CD4-positive, alpha-beta T cell treated with Interleukin-12 subunit alpha and Interleukin-12 subunit beta, for 1 hour (primary cell): Measurements from ENCODE around the gene FLT3LG.
"Not testable (repeated sequence)": the region's sequence is repeated elsewhere in the genome, so short reads cannot be mapped to it uniquely, and the experiment has no call there.

Experiments
- DNase-seq: peaks from one replicate; pipeline ENCODE4 v3.0.0-alpha.2; 2020

FLT3LG gene

DNA sequence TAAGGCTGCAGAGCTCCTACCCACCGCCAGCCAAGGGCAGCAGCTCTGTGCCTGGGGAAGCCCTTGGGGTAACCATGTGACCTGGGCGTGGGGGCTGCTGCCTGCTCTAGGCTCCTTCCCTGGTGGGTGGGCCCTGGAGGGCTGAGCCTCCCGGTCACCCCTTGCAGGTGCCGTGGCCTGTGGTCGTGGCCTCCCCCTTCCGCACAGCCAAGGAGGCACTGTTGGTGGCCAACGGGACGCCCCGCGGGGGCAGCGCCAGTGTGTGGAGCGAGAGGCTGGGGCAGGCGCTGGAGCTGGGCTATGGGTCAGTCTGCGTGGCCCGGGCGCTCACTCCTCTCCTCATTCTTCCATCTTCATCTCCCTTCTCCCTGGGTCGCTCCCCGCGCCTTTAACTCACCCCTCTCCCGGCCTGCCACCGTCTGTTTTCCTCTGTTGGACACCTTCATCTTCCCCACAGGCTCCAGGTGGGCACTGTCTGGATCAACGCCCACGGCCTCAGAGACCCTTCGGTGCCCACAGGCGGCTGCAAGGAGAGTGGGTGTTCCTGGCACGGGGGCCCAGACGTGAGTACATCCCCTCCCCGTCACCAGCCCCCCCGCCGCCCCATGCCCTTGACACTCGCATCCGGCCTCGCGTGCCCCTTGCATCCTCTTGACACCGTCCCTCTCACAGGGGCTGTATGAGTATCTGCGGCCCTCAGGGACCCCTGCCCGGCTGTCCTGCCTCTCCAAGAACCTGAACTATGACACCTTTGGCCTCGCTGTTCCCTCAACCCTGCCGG lies 9.9 kb upstream of the FLT3LG start:
- DNase-seq = no peak

DNA sequence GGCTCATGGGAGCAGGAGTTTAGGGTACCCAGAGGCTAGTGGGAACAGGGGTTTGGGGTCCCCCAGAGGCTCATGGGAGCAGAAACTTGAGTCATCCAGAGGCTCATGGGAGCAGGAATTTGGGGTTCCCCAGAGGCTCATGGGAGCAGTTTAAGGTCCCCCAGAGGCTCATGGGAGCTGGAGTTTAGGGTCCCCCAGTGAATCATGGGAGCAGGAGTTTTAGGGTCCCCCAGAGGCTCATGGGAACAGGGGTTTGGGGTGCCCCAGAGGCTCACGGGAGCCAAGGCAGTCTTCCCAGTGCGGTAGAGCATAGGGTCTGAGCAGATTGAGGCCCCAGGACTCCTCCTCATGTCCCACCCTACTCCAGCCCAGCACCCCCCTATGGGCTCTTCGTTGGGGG lies 8.6 kb upstream of the FLT3LG start:
- no peak for DNase-seq

DNA sequence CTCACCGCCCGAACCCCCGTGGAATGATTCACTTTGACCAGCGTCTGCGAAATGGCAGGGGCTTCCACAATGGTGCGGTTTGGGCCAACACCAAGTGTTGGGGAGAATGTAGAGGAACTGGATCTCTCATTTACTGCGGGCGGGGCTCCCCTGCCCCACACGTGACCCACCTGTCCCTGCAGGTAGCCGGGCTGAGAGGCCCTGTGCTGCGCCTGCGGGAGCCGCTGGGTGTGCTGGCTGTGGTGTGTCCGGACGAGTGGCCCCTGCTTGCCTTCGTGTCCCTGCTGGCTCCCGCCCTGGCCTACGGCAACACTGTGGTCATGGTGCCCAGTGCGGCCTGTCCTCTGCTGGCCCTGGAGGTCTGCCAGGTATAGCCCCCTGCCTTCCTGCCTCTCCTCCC lies 5.8 kb upstream of the FLT3LG start:
- DNase-seq = no peak

DNA sequence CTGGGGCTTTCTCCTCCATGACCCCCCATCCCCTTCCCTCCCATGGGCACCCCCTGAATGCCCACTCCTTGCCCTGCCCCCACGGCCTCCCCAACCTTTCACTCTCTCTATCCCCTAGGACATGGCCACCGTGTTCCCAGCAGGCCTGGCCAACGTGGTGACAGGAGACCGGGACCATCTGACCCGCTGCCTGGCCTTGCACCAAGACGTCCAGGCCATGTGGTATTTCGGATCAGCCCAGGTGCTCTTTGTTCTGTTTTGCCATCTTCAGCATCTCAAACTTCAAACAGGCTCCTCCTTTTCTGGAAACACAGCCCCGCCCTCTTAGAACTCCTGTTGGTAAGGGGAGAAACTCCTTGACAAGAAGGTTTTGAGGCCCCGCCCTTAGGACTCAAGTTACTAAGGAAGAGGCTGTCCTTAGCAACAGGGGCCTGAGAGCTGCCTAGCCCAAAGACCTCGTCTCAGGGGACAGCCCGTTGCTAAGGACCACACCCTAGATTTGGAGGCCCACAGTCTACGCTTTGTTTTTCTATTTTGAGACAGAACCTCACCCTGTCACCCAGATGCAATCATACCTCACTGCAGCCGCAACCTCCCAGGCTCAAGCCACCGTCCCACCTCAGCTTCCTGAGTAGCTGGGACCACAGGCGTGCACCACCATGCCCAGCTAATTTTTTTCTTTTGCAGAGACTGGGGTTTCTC lies 5.1 kb upstream of the FLT3LG start:
- peak; percentile 97 for DNase-seq

DNA sequence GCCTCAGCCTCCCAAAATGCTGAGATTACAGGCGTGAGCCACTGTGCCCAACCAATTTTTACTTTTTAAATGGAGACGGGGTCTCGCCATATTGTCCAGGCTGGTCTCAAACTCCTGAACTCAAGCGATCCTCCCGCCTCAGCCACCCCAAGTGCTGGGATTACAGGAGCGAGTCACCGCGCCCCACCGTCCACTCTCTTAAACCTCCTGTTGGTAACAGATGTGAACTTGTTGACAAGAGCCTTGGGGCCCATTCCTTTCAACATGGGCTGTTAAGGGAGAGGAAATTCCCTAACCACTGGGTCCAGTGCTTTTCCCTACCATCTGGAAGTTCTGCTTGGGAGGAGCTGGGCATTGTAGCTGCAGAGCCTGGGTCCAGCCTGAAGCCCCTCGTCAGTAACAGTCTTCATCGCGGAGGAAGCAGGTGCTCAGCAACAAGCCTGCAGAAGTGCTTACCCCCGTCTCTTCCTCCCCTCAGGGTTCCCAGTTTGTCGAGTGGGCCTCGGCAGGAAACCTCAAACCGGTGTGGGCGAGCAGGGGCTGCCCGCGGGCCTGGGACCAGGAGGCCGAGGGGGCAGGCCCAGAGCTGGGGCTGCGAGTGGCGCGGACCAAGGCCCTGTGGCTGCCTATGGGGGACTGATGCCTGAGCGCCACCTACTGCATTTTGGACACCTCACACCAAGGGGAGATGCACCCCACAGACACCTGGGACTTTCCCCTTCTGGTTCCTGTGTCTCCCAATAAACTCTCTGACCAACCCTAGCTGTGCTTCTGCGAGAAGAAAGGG lies 4.0 kb upstream of the FLT3LG start:
- DNase-seq = peak; percentile 95

DNA sequence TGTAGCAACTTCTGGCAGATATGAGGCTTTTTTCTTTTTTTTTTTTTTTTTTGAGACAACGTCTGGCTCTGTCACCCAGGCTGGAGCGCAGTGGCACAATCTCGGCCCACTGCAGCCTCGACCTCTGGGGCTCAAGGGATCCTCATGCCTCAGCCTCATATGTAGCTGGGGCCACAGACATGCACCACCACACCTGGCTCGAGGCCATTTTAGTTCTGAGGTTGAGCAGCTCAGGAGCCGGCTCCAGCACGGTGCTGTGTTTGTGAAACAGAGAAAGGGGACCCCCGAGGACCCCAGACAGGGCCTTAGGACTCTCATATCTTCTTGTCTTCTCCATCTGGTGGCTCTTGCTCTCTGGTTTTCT lies 3.4 kb upstream of the FLT3LG start:
- DNase-seq = no peak

DNA sequence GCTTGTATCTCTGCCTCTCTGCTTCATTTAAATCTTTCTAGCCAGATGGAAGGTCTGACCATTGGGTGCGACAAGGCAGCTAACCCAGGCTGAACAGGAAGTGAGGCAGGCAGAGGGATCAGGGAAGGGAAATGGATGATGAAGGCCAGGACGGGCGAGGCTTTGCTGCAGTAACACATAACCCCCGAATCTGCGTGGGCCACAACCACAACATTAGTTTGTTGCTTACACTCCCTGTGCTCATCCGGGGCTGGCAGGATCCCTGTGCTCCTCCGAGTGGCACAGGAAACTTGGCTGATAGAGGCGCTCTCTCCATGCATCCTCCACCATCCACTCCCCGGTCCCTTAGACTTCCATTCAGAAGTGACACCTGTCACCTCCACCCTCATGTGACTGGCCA lies 1.1 kb upstream of the FLT3LG start:
- DNase-seq = no peak

DNA sequence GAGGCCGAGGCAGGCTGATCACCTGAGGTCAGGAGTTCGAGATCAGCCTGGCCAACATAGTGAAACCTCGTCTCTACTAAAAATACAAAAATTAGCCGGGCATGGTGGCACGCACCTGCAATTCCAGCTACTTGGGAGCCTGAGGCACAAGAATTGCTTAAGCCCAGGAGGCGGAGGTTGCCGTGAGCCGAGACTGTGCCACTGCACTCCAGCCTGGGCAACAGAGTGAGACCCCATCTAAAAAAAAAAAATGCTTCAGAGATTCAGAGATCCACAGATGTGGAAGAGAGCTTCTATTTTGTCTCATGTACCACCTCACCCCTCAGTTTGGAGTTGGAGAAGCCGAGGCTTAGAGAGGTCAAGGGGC lies 531 bp upstream of the FLT3LG start:
- not testable (repeated sequence) for DNase-seq

DNA sequence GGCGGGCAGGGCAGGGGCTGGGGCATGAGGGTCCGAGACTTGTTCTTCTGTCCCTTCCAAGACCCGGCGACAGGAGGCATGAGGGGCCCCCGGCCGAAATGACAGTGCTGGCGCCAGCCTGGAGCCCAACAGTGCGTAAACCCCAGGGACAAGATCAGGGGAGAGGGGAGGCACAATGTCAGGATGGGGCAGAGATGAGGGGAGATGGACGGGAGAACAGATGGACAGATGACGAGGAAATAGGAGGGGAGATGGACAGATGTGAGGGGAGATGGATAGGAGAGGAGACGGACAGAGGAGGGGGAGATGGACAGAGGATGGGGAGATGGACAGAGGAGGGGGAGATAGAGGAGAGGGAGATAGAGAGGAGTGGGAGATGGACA lies 518 bp downstream of the FLT3LG start:
- no peak for DNase-seq

DNA sequence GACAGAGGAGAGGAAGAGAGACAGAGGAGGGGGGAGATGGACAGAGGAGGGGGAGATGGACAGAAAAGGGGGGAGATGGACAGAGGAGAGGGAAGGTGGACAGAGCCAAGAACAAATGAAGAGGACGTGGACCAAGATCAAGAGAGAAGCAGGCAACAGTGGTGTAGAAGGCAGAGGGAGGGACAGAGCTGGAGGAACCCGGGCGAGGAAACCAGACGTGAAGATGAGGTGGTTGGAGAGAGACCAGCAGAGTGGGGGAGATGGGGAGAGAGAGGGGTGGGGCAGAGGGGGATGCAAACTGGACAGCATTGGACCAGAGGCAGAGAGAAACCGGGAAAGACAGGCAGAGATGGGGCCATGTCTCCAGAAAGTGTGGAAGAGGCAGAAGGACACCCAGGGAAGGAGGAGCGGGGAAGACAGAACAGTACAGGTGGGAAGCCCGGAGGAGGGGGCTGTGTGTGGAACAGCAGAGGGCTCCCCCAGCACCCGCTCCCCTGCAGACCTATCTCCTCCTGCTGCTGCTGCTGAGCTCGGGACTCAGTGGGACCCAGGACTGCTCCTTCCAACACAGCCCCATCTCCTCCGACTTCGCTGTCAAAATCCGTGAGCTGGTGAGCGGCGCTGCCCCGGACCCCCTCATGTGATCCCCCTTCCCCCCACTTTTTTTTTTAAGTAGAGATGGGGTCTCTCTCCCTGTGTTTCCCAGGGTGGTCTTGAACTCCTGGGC lies 1.3 kb downstream of the FLT3LG start:
- peak; percentile 36 for DNase-seq

DNA sequence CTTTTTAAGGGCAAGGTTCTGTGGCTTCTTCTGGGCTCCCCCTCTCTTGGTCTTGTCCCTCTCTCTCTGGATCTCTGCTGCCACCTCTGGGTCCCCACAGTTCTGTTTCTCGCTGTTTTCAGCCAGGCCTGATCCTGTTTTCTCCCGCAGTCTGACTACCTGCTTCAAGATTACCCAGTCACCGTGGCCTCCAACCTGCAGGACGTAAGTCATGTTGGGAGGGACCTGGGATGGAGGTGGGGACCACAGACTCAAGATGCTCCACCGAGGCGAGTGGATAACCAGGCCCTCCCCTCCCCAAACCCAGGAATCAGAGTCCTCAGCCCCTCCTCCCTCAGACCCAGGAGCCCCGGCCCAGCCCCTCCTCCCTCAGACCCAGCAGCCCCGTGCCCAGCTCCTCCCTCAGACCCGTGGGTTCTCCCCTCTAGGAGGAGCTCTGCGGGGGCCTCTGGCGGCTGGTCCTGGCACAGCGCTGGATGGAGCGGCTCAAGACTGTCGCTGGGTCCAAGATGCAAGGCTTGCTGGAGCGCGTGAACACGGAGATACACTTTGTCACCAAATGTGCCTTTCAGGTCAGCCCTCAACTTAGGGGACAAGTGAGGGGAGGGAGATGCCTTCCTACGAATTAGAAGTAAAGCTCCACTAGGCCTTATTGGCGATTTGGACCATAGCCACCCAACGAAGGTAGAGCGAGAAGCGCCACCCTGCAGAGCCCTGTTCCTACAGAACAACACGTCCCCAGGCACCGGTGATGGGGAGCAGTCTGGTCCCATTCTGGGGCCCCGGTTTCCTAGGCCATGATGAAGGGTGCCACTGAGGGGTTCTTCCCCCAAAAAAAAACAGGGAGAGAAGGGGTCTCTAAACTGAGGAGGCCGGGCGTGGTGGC lies 2.2 kb downstream of the FLT3LG start:
- peak; percentile 76 for DNase-seq

DNA sequence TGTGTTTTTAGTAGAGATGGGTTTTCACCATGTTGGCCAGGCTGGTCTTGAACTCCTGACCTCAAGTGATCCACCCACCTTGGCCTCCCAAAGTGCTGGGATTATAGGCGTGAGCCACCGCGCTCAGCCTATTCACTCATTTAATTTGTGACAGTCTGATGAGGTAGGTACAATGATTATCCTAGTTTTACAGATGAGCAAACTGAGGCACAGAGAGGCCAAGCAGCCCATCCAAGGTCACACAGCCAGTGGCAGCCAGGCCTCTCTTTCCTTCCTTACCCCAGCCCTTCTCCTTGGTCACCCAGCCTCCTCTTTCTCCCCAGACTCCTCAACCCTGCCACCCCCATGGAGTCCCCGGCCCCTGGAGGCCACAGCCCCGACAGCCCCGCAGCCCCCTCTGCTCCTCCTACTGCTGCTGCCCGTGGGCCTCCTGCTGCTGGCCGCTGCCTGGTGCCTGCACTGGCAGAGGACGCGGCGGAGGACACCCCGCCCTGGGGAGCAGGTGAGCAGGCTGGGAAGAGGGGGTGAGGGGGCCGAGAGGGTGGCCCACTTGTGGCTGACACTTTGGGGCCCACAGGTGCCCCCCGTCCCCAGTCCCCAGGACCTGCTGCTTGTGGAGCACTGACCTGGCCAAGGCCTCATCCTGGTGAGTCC lies 6.1 kb downstream of the FLT3LG start:
- no peak for DNase-seq

DNA sequence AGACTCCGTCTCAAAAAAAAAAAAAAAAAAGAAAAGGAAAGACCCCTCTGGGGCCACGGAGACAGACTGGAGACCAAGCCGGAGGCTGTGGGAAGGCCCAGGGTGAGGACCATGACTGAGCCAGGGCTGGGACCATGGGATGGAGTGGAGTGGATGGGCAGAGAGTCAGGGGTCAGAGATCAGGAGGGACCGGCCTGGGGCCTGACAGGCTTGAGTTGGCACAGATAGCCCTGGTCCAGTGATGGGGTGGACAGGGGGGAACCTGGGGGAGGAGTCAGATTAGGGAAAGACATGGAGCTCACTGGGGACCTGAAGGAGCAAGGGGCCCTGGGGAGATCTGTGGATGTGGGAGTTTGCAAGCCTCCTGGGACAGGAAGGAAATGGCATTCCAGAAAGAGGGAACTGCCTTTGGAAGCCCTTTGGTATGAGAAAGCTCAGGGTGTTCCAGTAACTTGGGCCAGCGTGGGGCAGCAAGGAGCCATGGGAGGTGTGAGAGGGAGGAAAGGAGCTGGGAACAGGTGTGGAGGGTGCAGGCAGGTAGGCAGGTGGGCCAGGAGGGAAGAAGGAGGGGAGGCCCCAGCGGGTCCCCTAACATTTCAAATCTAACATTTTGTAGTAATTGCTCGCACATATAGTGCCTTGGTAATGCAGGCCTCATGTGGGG lies 7.1 kb downstream of the FLT3LG start:
- DNase-seq = no peak

DNA sequence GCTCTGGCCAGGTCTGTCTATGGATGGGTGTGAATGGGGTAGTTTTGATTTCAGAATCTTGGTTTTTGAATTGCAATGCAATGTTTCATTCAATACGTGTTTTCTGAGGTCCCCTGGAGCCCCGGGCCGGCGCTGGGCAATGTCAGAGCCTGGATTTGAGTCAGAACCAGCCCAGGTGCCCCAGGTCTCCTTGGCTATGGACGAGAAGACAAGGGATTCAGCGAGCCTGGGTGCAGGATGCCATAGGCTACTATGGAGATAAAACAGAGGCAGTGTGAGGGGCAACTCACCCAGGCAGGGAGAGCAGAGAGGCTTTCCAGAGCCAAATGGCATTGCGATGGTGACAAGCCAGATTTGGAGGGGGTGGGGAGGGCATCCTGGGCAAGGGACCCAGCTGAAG lies 12.2 kb downstream of the FLT3LG start:
- DNase-seq = no peak

DNA sequence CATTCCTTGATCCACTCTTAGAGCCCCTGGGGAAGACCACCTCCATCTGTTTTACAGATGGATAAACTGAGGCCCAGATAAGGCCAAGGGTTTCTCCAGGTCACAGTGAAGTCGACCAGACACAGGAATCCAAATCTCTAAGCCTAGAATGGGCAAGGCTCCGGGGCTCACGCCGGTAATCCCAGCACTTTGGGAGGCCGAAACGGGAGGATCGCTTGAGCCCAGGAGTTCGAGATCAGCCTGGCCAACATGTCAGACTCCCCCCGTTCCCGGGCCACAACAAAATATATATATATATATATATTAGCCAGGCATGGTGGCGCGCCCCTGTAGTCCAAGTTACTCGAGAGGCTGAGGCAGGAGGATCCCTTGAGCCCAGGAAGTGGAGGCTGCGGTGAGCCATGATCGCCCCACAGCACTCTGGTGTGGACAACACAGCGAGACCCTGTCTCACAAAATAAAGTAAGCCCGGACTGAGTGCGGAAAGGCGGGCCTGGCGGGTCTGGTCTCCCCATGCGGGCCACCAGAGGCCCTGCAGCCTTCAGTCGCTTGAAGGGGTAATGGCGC lies 12.8 kb downstream of the FLT3LG start:
- no peak for DNase-seq

DNA sequence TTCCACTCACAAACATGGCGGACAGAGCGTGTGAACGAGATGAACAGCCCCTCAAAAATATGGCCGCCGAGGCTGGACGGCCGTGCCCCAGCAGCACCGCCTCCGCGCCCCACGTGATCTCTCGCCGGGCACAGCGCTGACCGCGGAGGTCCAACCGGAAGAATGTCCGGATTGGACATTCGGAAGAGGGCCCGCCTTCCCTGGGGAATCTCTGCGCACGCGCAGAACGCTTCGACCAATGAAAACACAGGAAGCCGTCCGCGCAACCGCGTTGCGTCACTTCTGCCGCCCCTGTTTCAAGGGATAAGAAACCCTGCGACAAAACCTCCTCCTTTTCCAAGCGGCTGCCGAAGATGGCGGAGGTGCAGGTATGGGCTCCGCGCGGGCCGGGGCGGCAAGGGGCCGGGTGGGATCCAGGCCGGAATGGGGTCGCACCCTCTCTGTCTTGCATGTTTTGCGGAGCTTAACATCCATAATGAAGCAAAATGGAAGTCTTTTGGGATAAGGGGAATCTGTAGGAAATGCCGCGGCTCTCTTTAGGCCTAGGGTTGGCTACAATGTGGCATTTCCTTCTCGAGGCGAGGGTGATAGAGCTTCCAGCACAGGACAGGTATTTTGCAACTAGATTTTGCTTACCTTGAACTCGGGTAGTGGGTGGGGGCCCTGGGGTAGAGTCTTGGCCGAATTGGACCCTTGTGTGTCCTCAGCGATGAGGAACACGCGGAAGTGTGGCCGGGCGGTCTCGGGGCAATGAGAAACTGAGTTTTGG lies 13.4 kb downstream of the FLT3LG start, which contains the start of gene RPL13A:
TSS of gene RPL13A (plus strand) at position 332 of the 769 bp plus-strand sequence. CDS start at position 354, 22 bp downstream.
- DNase-seq = peak; percentile 100

DNA sequence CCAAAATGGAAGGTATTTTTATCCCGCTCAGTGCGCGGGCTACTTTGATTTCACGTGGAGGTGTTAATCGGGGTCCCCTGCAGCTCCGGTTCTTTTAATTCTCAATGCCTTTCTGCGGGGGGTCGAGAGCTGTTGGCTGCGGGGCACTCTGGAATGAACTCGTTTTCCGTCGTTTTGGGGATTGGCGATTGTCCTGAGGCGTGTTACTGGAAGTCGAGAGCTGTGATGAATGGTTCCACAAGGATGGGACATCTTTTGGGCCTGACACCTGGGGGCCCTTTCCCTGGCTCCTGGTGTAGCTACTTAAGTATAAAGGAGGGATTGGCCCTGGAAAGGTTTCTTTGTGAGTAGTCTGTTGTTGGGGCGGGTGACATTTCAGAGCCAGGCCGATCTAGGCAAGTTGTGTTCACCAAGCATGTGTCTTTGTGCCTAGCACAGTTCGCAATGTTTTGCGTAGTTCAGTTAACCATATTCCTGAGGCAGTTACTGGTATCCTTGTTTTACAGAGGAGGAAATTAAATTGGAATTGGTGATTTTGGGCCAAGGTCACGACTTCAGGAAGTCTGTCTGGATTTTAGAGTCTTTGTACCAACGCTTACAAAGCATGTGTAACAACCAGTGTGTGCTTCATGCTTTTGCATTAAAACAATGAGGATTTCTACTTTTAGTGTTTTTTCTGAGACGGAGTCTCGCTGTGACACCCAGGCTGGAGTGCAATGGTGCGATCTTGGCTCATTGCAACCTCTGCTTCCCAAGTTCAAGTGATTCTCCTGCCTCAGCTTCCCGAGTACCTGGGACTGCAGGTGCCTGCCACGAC lies 14.2 kb downstream of the FLT3LG start:
- no peak for DNase-seq

DNA sequence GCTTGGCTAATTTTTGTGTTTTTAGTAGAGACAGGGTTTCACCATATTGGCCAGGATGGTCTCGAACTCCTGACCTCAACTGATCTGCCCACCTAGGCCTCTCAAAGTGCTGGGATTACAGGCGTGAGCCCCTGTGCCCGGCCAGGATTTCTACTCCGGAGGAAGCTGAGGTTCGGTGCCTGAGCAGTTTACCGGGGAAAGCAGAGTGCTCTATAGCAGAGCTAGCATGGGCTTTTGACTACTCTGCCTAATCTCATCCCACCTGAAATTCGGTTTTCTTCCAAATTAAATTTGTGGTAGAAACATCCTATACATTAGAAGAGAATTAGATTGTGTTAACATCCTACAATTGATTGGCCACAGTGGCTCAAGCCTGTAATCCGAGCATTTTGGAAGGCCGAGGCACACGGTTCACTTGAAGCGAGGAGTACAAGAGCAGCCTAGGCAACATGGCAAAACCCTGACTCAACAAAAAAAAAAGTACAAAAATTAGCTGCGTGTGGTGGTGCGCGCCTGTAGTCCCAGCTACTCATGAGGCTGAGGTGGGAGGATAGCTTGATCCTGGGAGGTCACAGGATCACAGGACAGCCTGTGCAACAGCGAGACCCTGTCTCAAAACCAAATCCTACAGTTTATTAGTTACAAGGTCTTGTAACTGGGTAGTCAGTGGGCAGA lies 15.0 kb downstream of the FLT3LG start:
- no peak for DNase-seq
